GM12865 (cell line): ENCODE data around the gene PSME1.
A peak's percentile ranks its signal among the peaks of the same experiment; 100 is the strongest.

Experiments used
- DNase-seq: peaks from one replicate; pipeline ENCODE4 v3.0.0; 2010; ENCODE audit warnings: low read depth
- H3K4me3 ChIP-seq: 2 replicates; pipeline ENCODE4 v1.5.1; 2011; ENCODE audit warnings: mild to moderate bottlenecking, low read depth, low read length, control low read depth
- CTCF ChIP-seq: IDR thresholded peaks from 2 replicates; pipeline ENCODE4 v1.5.1; 2011; ENCODE audit warnings: low read length, control low read depth, low read depth, inconsistent platforms; ENCODE audit not compliant: insufficient read depth; ENCODE audit errors: missing control alignments

The PSME1 gene

GRCh38 chr14:24135584-24135833, 485 bp upstream of the PSME1 start:
- H3K4me3 ChIP-seq = peak overlapping the region; percentile 71
- DNase-seq = peak; percentile 26
- TF ChIP-seq CTCF = no peak

GRCh38 chr14:24136684-24137528, 912 bp downstream of the PSME1 start:
- no peak for TF ChIP-seq CTCF
- peak; percentile 31 for DNase-seq
- H3K4me3 ChIP-seq = peak overlapping the region; percentile 71

- DNase-seq = no peak
- H3K4me3 ChIP-seq = peak overlapping the region; percentile 71
- no peak for TF ChIP-seq CTCF
These were observed 1.8 kb downstream of the PSME1 start for GRCh38 chr14:24137529-24138395.

- TF ChIP-seq CTCF = no peak
- no peak for DNase-seq
- H3K4me3 ChIP-seq = no peak overlapping the region
These were observed 2.6 kb downstream of the PSME1 start for GRCh38 chr14:24138396-24139271.

GRCh38 chr14:24139272-24139934, 3.4 kb downstream of the PSME1 start:
- DNase-seq = peak; percentile 54
- TF ChIP-seq CTCF = no peak
- H3K4me3 ChIP-seq = peak overlapping the region; percentile 80
